PFSK-1 (cell line): Measurements from ENCODE around the gene DALRD3.

ENCODE experiments used
- FOXP2 ChIP-seq: optimal IDR thresholded peaks from 2 replicates; pipeline ENCODE3; 2011; ENCODE audit warnings: borderline replicate concordance, control low read depth, inconsistent platforms; ENCODE audit not compliant: insufficient read depth; ENCODE audit errors: extremely low read length, extremely low read depth
- POLR2AphosphoS5 ChIP-seq: IDR thresholded peaks from 2 replicates; pipeline ENCODE4 v1.6.1; 2012; ENCODE audit warnings: low read depth, mild to moderate bottlenecking, control low read depth, low read length, moderate library complexity
- REST ChIP-seq, 2 experiments: IDR thresholded peaks; 2 replicates each; pipeline versions ENCODE4 v1.6.1 to v1.8.0; 2011 to 2012; ENCODE audit warnings: low read depth in 2 of 2, low read length in 2 of 2, control low read depth in 1 of 2, inconsistent platforms in 1 of 2, mild to moderate bottlenecking in 1 of 2, moderate library complexity in 1 of 2; ENCODE audit not compliant: insufficient read depth in 1 of 2
- SIN3A ChIP-seq: IDR thresholded peaks from 2 replicates; pipeline ENCODE4 v1.6.1; 2012; ENCODE audit warnings: mild to moderate bottlenecking, low read length, moderate library complexity, borderline replicate concordance; ENCODE audit not compliant: insufficient read depth
- TAF1 ChIP-seq: IDR thresholded peaks from 2 replicates; pipeline ENCODE4 v1.6.1; 2012; ENCODE audit warnings: low read length, control low read depth, borderline replicate concordance; ENCODE audit not compliant: insufficient read depth

The DALRD3 gene

GRCh38 chr3:49025793-49026520, 7.6 kb upstream of the DALRD3 start:
- no peak for TF ChIP-seq FOXP2
- peak; percentile 68 for TF ChIP-seq POLR2AphosphoS5
- TF ChIP-seq TAF1: 0 out of 2 replicates have a peak, but pooled peaks have one; percentile 21
- no peak for TF ChIP-seq SIN3A
- TF ChIP-seq REST (IDR thresholded peaks at IDR 0.05; ENCODE audit: insufficient read depth in 1 of 2, low read depth in 2 of 2, low read length in 2 of 2): no peak

GRCh38 chr3:49025005-49025792, 6.8 kb upstream of the DALRD3 start:
- TF ChIP-seq POLR2AphosphoS5 (no peak; the same call in none of the 2 replicates), FOXP2 (no peak), REST (IDR thresholded peaks at IDR 0.05; ENCODE audit: insufficient read depth in 1 of 2, low read depth in 2 of 2, low read length in 2 of 2) (no peak), SIN3A (no peak), TAF1 (no peak)

GRCh38 chr3:49024449-49024848, 6.1 kb upstream of the DALRD3 start:
- TF ChIP-seq FOXP2: no peak
- no peak; the same call in 1 of the 2 replicates for TF ChIP-seq POLR2AphosphoS5
- no peak for TF ChIP-seq SIN3A
- no peak for TF ChIP-seq REST (IDR thresholded peaks at IDR 0.05; ENCODE audit: insufficient read depth in 1 of 2, low read depth in 2 of 2, low read length in 2 of 2)
- TF ChIP-seq TAF1: no peak

- TF ChIP-seq TAF1 (no peak), SIN3A (no peak), FOXP2 (no peak), REST (IDR thresholded peaks at IDR 0.05; ENCODE audit: insufficient read depth in 1 of 2, low read depth in 2 of 2, low read length in 2 of 2) (no peak), POLR2AphosphoS5 (no peak)
Observed at GRCh38 chr3:49023775-49024174, 5.4 kb upstream of the DALRD3 start.
